ENCODE data around the gene SMTN. TPM values are rescaled to one million over a fixed set of nuclear protein-coding genes. Genes with fewer than 3 reads are reported as not detected.
"Not testable (repeated sequence)": the region's sequence is repeated elsewhere in the genome, so short reads cannot be mapped to it uniquely, and the experiment has no call there.

Gene SMTN
- total RNA-seq, 2 experiments from 2014 or later: 55.1 to 57.4 TPM

DNA sequence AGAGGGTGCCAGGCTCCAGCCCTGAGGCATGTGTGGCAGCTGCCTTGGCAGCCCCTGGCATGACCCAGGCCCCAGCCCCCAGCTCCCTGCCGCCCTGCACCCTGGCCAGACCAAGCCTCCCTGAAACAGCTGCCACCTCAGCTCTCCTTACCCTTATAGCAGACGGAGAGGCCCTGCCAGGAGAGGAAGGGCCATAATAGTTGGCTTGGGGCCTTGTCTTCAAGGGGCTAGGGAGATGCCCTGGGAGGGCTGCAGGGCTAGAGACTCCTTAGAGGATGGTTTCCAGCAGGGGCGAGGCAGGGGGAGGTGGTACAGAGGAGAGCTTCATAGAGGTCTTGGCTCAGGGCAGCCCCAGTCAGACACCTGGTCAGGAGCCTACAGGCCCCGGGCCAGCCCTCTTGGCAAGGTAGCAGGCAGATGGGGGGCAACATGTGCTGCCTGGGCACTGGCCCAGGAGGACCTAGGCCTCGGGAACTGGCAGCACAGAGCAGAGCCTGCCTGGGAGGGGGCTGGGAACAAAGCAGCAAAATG lies 13.0 kb downstream of the SMTN start:
- Mint-ChIP-seq H3K27ac (no peak overlapping the region), H3K36me3 (no peaks in the 10 kb centered on the region), H3K4me3 (no peak overlapping the region), H3K9me3 (no peaks in the 10 kb centered on the region), H3K27me3 (no peaks in the 10 kb centered on the region), H3K4me1 (ENCODE audit: low read depth) (no peaks in the 10 kb centered on the region)
- ChIA-PET CTCF (interaction anchor here (1.3 to 3.5 kb wide), 3 partner anchors 9 to 14 kb away, joined by 4 to 18 read pairs (median 10); partner anchors contain the start of gene SELENOM), POLR2A (interaction anchor here (0.6 to 1.3 kb wide), 2 partner anchors 9 to 10 kb away, joined by 3 to 7 read pairs; no protein-coding TSS in a partner anchor)
- intact Hi-C loops (cut with micrococcal nuclease): no loop called here
- no peak for DNase-seq

DNA sequence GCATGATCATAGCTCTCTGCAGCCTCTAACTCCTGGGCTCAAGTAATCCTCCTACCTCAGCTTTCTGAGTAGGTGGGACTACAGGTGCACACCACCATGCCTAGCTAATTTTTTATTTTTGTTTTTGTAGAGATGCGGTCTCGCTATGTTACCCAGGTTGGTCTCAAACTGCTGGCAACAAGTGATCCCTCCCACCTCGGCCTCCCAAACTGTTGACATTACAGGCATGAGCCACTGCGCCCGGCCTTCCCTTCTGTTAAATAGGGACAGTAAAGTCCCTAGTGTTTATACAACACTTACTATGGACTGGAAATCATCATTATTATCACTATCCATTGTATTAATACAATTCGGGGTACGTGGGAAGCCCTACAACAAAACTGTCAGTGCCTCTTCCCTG lies 13.6 kb downstream of the SMTN start:
- H3K27me3 Mint-ChIP-seq: no peaks in the 10 kb centered on the region
- intact Hi-C loops (cut with micrococcal nuclease): no loop called here
- no peaks in the 10 kb centered on the region for H3K4me1 Mint-ChIP-seq (ENCODE audit: low read depth)
- no peak overlapping the region for H3K4me3 Mint-ChIP-seq
- ChIA-PET CTCF (interaction anchor here (1.5 to 3.5 kb wide), 2 partner anchors 10 to 13 kb away, joined by 10 to 18 read pairs; partner anchors contain the start of gene SELENOM), POLR2A (no interaction called here)
- H3K9me3 Mint-ChIP-seq: no peaks in the 10 kb centered on the region
- H3K27ac Mint-ChIP-seq: no peak overlapping the region
- DNase-seq: no peak
- H3K36me3 Mint-ChIP-seq: no peaks in the 10 kb centered on the region

DNA sequence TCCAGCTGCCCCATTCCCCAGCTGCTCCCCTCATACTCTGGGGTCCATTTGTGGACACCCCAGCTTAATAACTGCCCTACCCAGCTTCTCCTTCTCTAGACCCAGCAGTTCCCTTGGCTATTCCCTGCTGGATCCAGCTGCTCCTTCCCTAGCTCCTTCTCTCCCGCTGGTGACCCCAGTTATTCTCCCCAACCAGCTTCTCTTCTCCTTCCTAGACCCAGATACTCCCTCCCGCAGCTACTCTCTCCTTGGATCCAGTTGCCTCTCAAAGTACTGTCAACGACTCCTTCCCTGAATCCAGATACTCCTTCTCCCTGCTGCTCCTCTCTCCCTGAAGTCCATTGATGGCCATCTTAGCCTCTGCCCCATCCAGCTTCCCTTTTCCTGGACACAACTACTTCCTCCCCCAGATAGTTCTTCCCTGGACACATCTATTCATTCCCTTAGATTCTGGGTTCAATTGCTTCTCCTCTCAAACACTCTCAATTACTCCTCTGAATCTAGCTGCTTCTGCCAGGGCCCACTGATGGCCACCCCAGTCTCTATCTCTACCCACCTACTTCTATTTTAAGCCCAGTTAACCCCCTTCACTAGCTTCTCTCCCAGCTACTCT lies 14.6 kb downstream of the SMTN start:
- Mint-ChIP-seq H3K27me3 (no peaks in the 10 kb centered on the region), H3K27ac (no peak overlapping the region), H3K4me3 (no peak overlapping the region), H3K4me1 (ENCODE audit: low read depth) (no peaks in the 10 kb centered on the region), H3K9me3 (no peaks in the 10 kb centered on the region), H3K36me3 (no peaks in the 10 kb centered on the region)
- POLR2A ChIA-PET: interaction anchor here (1.2 kb wide), 1 partner anchor 11 kb away, joined by 5 read pairs; no protein-coding TSS in a partner anchor
- DNase-seq: no peak
- intact Hi-C loops (cut with micrococcal nuclease): no loop called here
- CTCF ChIA-PET: interaction anchor here (0.7 to 3.5 kb wide), 4 partner anchors 8 to 135 kb away, joined by 3 to 18 read pairs (median 10); partner anchors contain the start of gene SELENOM

DNA sequence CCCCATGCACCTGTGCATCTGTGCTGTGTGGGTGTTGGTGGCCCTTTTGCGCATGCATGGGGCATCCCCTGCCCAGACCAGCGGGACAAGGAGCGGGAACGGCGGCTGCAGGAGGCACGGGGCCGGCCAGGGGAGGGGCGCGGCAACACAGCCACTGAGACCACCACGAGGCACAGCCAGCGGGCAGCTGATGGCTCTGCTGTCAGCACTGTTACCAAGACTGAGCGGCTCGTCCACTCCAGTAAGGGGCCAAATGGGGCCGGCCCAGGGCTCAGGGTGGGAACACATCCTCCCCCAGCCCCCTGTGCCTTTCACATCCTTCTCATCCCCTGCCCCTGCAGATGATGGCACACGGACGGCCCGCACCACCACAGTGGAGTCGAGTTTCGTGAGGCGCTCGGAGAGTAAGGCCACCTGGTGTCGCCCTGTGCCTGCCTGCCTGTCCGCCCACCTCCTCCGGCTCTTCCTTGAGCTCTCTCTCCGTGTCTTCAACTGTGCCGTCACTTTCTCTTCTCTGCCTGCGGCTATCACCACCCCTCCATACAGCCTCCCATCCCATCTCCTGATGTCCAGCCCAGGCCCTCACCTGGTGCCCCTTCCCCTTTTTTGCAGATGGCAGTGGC lies 15.7 kb downstream of the SMTN start:
- no peaks in the 10 kb centered on the region for H3K27me3 Mint-ChIP-seq
- no peak for DNase-seq
- no peaks in the 10 kb centered on the region for H3K36me3 Mint-ChIP-seq
- CTCF ChIA-PET: interaction anchor here (1.7 to 3.5 kb wide), 2 partner anchors 11 to 12 kb away, joined by 17 to 18 read pairs; partner anchors contain the start of gene SELENOM
- intact Hi-C loops (cut with micrococcal nuclease): no loop called here
- POLR2A ChIA-PET: no interaction called here
- H3K4me3 Mint-ChIP-seq: no peak overlapping the region
- no peak overlapping the region for H3K27ac Mint-ChIP-seq
- H3K9me3 Mint-ChIP-seq: no peaks in the 10 kb centered on the region
- H3K4me1 Mint-ChIP-seq (ENCODE audit: low read depth): no peaks in the 10 kb centered on the region

DNA sequence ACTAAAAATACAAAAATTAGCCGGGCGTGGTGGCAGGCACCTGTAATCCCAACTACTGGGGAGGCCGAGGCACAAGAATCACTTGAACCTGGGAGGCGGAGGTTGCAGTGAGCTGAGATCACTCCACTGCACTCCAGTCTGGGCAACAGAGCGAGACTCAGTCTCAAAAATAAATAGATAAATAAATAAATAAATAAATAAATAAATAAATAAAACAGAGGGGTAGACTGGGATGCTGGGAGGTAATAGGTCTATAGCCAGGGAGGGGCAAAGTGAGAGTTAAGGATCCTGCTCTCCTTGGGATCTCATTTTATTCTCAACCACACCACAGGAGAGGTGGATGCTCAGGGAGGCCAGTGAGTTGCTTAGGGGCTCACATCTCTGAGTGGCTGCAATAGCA lies 16.4 kb downstream of the SMTN start:
- DNase-seq; intact Hi-C loops (cut with micrococcal nuclease); H3K4me3 Mint-ChIP-seq; H3K9me3 Mint-ChIP-seq; H3K4me1 Mint-ChIP-seq (ENCODE audit: low read depth); POLR2A ChIA-PET; H3K27ac Mint-ChIP-seq; H3K27me3 Mint-ChIP-seq; H3K36me3 Mint-ChIP-seq: not testable (repeated sequence)
- CTCF ChIA-PET: interaction anchor here (3.5 kb wide), 1 partner anchor 12 kb away, joined by 18 read pairs; no protein-coding TSS in a partner anchor

DNA sequence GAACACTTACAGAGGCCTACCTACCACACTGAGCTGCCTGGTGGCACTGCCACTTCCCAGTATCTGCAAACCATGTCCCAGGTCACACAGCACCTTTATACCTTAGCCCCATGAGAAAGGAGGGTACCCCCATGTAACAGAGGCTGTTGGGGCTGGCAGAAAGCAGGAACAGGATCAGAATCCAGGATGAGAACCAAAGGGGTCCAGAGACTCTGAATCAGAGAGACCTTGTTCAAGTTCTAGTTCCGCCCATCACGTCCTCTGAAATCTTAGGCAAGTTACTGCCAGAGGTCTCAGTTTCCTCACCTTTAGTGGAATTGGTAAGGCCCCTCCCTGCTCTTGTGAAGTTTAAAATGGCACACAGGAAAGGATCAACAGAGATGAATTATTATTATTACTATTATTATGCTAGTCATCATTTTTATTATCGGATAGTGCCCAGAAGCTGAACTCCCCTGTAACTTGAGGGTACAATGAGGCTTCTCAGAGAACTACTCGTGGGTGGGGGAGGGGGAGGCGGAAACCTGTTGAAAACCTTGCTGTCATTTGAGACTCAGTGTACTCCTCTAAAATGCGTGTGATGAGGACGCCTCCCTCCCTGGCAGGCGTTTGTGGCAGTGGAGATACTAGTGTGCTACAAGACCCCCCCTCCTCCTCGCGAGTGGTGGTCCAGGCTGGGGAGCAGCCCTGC lies 17.0 kb downstream of the SMTN start:
- no peaks in the 10 kb centered on the region for H3K27me3 Mint-ChIP-seq
- no peaks in the 10 kb centered on the region for H3K36me3 Mint-ChIP-seq
- no peak overlapping the region for H3K27ac Mint-ChIP-seq
- H3K4me3 Mint-ChIP-seq: no peak overlapping the region
- no peaks in the 10 kb centered on the region for H3K9me3 Mint-ChIP-seq
- no peak for DNase-seq
- no peaks in the 10 kb centered on the region for H3K4me1 Mint-ChIP-seq (ENCODE audit: low read depth)
- intact Hi-C loops (cut with micrococcal nuclease): no loop called here
- POLR2A ChIA-PET: no interaction called here
- CTCF ChIA-PET: interaction anchor here (0.9 to 1.5 kb wide), 2 partner anchors 9 to 13 kb away, joined by 3 to 6 read pairs; partner anchors contain the start of gene SELENOM

DNA sequence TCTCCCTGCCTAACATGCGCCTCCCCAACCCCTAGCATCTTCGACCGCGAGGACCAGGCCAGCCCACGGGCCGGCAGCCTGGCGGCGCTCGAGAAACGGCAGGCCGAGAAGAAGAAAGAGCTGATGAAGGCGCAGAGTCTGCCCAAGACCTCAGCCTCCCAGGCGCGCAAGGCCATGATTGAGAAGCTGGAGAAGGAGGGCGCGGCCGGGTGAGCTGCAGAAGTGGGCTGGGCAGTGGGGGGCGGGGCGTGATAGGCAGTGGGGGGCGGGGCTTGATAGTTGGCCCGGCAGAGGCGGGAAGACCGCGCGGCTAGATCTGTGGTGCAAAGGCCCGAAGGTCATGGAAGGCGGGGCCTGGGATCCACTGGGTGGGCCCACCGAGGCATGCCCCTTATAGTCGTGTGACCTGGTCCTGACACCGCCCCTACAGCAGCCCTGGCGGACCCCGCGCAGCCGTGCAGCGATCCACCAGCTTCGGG lies 17.6 kb downstream of the SMTN start:
- POLR2A ChIA-PET: no interaction called here
- Mint-ChIP-seq H3K27ac (no peak overlapping the region), H3K27me3 (no peaks in the 10 kb centered on the region), H3K4me1 (ENCODE audit: low read depth) (no peaks in the 10 kb centered on the region), H3K9me3 (no peaks in the 10 kb centered on the region), H3K4me3 (no peak overlapping the region), H3K36me3 (no peaks in the 10 kb centered on the region)
- no peak for DNase-seq
- intact Hi-C loops (cut with micrococcal nuclease): no loop called here
- CTCF ChIA-PET: interaction anchor here (0.9 to 1.5 kb wide), 3 partner anchors 9 to 13 kb away, joined by 3 to 6 read pairs (median 3); partner anchors contain the start of gene SELENOM

DNA sequence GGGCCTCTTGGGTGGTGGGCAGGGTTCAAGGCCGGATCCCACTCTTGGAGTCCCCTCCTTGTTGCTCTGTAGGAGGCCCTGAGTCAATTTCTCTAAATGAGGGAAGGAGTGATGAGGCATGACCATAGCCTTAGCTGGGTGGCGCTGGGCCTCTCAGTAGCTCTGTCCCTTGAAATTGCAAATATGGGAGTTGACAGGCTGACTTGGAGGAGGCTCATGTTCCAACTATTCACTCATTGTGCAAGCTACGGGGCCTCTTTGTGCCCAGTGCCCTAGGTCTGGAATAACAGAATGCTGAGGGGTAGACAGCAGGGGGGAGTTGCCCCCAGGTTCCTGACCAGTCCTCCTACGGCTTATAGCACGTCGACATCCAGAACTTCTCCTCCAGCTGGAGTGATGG lies 18.3 kb downstream of the SMTN start:
- no peak for DNase-seq
- H3K27ac Mint-ChIP-seq: no peak overlapping the region
- intact Hi-C loops (cut with micrococcal nuclease): no loop called here
- no peaks in the 10 kb centered on the region for H3K36me3 Mint-ChIP-seq
- H3K4me3 Mint-ChIP-seq: no peak overlapping the region
- H3K27me3 Mint-ChIP-seq: no peaks in the 10 kb centered on the region
- no peaks in the 10 kb centered on the region for H3K9me3 Mint-ChIP-seq
- ChIA-PET CTCF (interaction anchor here (1.0 to 1.5 kb wide), 3 partner anchors 12 to 16 kb away, joined by 3 to 6 read pairs (median 3); no protein-coding TSS in a partner anchor), POLR2A (no interaction called here)
- H3K4me1 Mint-ChIP-seq (ENCODE audit: low read depth): no peaks in the 10 kb centered on the region

DNA sequence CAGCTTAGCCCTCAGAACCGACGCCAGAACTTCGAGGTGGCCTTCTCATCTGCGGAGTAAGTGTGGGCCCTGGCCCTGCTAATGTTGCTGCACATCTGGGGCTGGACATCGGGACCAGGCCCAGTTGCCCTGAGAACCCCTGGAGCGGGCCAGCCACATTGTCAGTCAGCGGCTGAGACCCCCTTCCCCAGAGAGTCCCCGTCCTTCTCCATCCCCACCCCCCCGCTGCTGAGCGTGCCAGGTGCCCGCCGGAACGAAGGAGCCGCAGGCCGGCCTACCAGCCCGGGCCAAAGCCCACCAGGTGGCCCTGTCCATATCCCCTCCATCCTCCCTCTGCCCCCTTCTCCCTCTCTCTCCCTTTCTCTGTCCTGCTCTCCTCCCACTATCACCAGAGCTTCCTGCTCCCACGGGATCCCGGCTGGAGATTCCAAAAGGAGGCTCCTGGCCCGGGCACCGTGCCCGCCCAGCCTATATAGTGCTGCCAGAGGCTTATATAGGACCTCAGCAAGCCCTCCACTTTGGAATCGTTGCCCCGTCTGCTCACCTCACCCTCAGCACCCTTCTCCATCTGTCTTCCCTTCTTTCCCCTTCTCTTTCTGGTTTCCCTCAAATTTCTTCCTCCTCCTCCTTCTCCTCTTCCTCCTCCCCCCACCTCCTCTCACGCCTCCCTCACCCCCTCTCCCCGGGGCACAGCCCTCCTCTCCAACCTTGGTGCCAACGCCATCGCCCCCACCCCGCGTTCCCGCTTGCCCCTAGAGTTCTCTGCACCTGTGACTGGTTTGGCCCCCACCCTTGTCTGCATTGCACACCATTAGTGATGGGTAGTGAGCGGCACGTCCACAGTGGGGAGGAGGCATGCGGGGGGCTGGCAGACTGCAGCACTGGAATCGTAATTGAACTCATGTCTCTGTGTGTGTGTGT lies 19.0 kb downstream of the SMTN start:
- ChIA-PET CTCF (interaction anchor here (1.0 to 1.5 kb wide), 3 partner anchors 13 to 17 kb away, joined by 3 to 6 read pairs (median 3); no protein-coding TSS in a partner anchor), POLR2A (no interaction called here)

DNA sequence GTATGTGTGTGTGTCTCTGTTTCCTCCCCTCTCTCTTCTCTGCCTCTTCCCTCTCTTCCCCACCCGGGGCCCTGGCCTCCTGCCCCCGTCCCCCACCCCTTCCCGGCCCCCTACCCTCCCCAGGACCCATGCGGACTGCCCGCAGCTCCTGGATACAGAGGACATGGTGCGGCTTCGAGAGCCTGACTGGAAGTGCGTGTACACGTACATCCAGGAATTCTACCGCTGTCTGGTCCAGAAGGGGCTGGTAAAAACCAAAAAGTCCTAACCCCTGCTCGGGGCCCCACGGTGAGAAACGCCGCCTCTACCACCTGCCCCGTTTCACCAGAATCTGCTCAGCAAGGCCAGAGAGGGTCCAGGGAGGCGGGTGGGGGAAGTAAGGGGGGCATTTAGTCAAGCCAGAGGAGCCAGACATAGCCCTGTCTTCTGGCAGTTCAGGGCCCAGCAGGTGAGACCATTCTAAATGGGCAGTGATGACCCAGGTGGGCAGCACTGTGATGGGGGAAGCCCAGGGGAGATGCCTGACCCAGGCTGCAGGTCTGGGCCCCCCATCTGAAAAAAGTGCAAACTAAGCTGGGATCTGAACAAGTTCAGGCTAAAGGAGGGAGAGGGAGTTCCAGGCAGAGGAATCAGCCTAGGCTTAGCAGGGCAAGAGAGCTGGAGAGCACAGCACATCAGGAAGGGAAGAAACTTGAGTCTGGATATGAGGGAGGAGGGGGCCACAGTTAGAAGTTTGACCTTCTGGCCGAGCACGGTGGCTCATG lies 19.8 kb downstream of the SMTN start:
- POLR2A ChIA-PET: no interaction called here
- Mint-ChIP-seq H3K27me3 (no peaks in the 10 kb centered on the region), H3K36me3 (no peaks in the 10 kb centered on the region), H3K9me3 (no peaks in the 10 kb centered on the region), H3K4me3 (no peak overlapping the region), H3K4me1 (ENCODE audit: low read depth) (peaks cover 4% of the 10 kb centered on the region), H3K27ac (no peak overlapping the region)
- DNase-seq: no peak
- CTCF ChIA-PET: interaction anchor here (5.0 kb wide), 1 partner anchor 16 kb away, joined by 27 read pairs; no protein-coding TSS in a partner anchor
- intact Hi-C loops (cut with micrococcal nuclease): no loop called here

More for the DNA sequence above, 19.0 kb downstream of the SMTN start:
- Mint-ChIP-seq H3K36me3 (no peaks in the 10 kb centered on the region), H3K27me3 (no peaks in the 10 kb centered on the region), H3K4me1 (ENCODE audit: low read depth) (no peaks in the 10 kb centered on the region), H3K9me3 (no peaks in the 10 kb centered on the region), H3K27ac (no peak overlapping the region), H3K4me3 (no peak overlapping the region)
- intact Hi-C loops (cut with micrococcal nuclease): no loop called here
- DNase-seq: no peak

Measured in activated CD4-positive, alpha-beta memory T cell treated with anti-CD3 and anti-CD28 coated beads for 36 hours (primary cell).